Tibial artery (tissue), 4 donors: ENCODE data around the gene MPP7.
"Not testable (repeated sequence)": the region's sequence is repeated elsewhere in the genome, so short reads cannot be mapped to it uniquely, and the experiment has no call there.

Source experiments
- DNase-seq, 2 donors: peaks; one replicate each; pipeline ENCODE4 v3.0.0-alpha.2; 2019
- H3K27ac ChIP-seq, 2 donors: fragments of 200-600 bp; sonication (generic) in 1 of 2; 1 replicate in 1 of 2; 2 replicates in 1 of 2; pipeline ENCODE4 v1.5.1; 2018 to 2019; ENCODE audit warnings: mild to moderate bottlenecking in 1 of 2
- H3K27me3 ChIP-seq, 2 donors: fragments of 200-600 bp; sonication (generic) in 1 of 2; one replicate each; pipeline versions ENCODE4 v1.5.1 to v1.6.0; 2016 to 2019
- H3K36me3 ChIP-seq, 3 donors: fragments of 200-600 bp; sonication (generic) in 2 of 3; one replicate each; pipeline ENCODE4 v1.5.1; 2016 to 2019; ENCODE audit warnings: mild to moderate bottlenecking in 2 of 3
- H3K4me1 ChIP-seq, 4 donors: fragments of 200-600 bp; sonication (generic) in 2 of 4; 1 replicate in 3 of 4; 2 replicates in 1 of 4; pipeline ENCODE4 v1.5.1; 2016 to 2019
- H3K4me3 ChIP-seq, 2 donors: fragments of 200-600 bp; sonication (generic) in 1 of 2; 1 replicate in 1 of 2; 2 replicates in 1 of 2; pipeline ENCODE4 v1.5.1; 2018 to 2019; ENCODE audit warnings: mild to moderate bottlenecking in 2 of 2
- H3K9me3 ChIP-seq, 3 donors: fragments of 200-600 bp; sonication (generic) in 1 of 3; one replicate each; pipeline ENCODE4 v1.5.1; 2016 to 2019
- intact Hi-C: fragments of 100-400 bp; cut with DNase I; formaldehyde crosslinking; loops from one replicate; pipeline ENCODE4 v1.15.0; 2023; ENCODE audit warnings: low total_unique reads
- TF ChIP-seq, protein P1 (sequence below), 2 experiments: fragments of 200-600 bp in 1 of 2; fragments of 450-650 bp in 1 of 2; IDR thresholded peaks; one replicate each; pipeline ENCODE4 v1.5.1; 2017 to 2019; ENCODE audit warnings: antibody characterized with exemption in 2 of 2, mild to moderate bottlenecking in 1 of 2, moderate library complexity in 1 of 2

MPP7 gene

GRCh38 chr10:28302638-28303488 is at the start of gene MPP7:
Gene MPP7, minus strand, starts transcription at chr10:28303064. Its CDS starts 64,460 bp downstream, at chr10:28238604.
- no peaks in the 10 kb centered on the region for H3K36me3 ChIP-seq
- H3K4me1 ChIP-seq, result peaks cover 0 to 56% (median 3%) of the 10 kb centered on the region in 4 donors
- TF ChIP-seq, protein P1, sequence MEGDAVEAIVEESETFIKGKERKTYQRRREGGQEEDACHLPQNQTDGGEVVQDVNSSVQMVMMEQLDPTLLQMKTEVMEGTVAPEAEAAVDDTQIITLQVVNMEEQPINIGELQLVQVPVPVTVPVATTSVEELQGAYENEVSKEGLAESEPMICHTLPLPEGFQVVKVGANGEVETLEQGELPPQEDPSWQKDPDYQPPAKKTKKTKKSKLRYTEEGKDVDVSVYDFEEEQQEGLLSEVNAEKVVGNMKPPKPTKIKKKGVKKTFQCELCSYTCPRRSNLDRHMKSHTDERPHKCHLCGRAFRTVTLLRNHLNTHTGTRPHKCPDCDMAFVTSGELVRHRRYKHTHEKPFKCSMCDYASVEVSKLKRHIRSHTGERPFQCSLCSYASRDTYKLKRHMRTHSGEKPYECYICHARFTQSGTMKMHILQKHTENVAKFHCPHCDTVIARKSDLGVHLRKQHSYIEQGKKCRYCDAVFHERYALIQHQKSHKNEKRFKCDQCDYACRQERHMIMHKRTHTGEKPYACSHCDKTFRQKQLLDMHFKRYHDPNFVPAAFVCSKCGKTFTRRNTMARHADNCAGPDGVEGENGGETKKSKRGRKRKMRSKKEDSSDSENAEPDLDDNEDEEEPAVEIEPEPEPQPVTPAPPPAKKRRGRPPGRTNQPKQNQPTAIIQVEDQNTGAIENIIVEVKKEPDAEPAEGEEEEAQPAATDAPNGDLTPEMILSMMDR (IDR thresholded peaks at IDR 0.05), result peak; percentile 49 to 55
- peak within 1 kb of the TSS; percentile 95 to 99 for H3K4me3 ChIP-seq
- intact Hi-C loops, result loop anchor here (2.0 to 10.0 kb wide), 3 partner anchors 51 to 558 kb away; partner anchors contain the start of gene MKX
- DNase-seq, result peak; percentile 96 to 98
- H3K9me3 ChIP-seq, result no peaks in the 10 kb centered on the region
- H3K27ac ChIP-seq, result peak within 1 kb of the TSS; percentile 97 to 99
- H3K27me3 ChIP-seq, result no peaks in the 10 kb centered on the region

DNA sequence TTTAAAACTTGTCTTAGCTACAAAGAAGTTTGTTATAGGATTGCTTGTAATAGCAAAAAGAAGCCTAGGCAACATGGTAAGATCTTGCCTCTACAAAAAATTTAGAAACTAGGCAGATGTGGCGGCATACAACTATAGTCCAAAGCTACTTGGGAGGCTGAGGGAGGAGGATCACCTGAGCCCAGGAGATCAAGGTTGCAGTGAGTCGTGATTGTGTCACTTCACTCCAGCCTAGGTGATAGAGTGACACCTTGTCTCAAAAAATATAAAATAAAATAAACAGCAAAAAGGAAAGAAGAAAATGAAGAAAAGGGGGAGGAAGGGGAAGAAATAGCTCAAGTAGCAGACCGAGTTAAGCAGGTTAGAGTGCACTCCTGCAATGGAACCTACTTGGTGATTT is 47.0 kb upstream of the MPP7 start:
- TF ChIP-seq, protein P1 (IDR thresholded peaks at IDR 0.05), result no peak
- intact Hi-C loops, result no loop called here

GRCh38 chr10:28343987-28344895 is 41.4 kb upstream of the MPP7 start:
- Histone ChIP-seq H3K4me3 (no peak overlapping the region), H3K27ac (no peak overlapping the region), H3K4me1 (no peaks in the 10 kb centered on the region), H3K27me3 (no peaks in the 10 kb centered on the region), H3K9me3 (no peaks in the 10 kb centered on the region), H3K36me3 (no peaks in the 10 kb centered on the region)
- intact Hi-C loops, result no loop called here
- DNase-seq, result no peak
- TF ChIP-seq, protein P1 (IDR thresholded peaks at IDR 0.05), result no peak

More for the DNA sequence above, 47.0 kb upstream of the MPP7 start:
- Histone ChIP-seq H3K9me3 (no peaks in the 10 kb centered on the region), H3K4me1 (no peaks in the 10 kb centered on the region), H3K27me3 (no peaks in the 10 kb centered on the region), H3K27ac (no peak overlapping the region), H3K36me3 (no peaks in the 10 kb centered on the region), H3K4me3 (no peak overlapping the region)
- DNase-seq, result no peak

DNA sequence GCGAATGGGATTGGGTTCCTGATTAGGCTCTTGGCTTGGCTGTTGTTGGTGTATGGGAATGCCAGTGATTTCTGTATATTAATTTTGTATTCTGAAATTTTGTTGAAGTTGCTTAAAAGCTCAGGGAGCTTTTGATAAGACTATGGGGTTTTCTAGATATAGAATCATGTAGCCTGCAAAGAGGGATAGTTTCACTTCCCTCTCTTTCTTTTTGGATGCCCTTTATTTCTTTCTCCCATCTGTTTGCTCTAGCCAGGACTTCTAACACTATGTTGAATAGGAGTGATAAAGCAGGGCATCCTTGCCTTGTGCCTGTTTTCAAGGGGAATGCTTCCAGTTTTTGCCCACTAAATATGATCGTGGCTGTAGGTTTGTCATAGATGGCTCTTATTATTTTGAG is 40.4 kb upstream of the MPP7 start:
- Histone ChIP-seq H3K36me3 (no peaks in the 10 kb centered on the region), H3K4me1 (no peaks in the 10 kb centered on the region), H3K27me3 (no peaks in the 10 kb centered on the region), H3K27ac (no peak overlapping the region), H3K9me3 (no peaks in the 10 kb centered on the region), H3K4me3 (no peak overlapping the region)
- DNase-seq, result no peak
- TF ChIP-seq, protein P1 (IDR thresholded peaks at IDR 0.05), result no peak
- intact Hi-C loops, result no loop called here

DNA sequence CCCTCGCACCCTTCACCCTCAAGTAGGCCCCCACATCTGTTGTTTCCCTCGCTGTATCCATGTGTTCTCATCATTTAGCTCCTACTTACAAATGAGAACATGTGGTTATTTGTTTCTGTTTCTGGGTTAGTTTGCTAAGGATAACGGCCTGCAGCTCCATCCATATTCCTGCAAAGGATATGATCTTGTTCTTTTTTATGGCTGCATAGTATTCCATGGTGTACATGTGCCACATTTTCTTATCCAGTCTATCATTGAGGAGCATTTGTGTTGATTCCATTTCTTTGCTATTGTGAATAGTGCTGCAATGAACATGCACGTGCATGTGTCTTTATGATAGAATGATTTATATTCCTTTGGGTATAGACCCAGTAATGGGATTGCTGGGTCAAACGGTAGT is 38.8 kb upstream of the MPP7 start:
- intact Hi-C loops, DNase-seq, H3K27ac ChIP-seq, H3K4me1 ChIP-seq, H3K9me3 ChIP-seq, H3K27me3 ChIP-seq, H3K36me3 ChIP-seq, H3K4me3 ChIP-seq: not testable (repeated sequence)
